GM06990 (cell line): ENCODE data around the gene METRN.

Experiments
- DNase-seq: peaks from one replicate; pipeline ENCODE4 v3.0.0-alpha.2; 2011; ENCODE audit not compliant: insufficient read length; ENCODE audit errors: extremely low read depth
- H3K27me3 ChIP-seq: replicated peaks from 2 replicates; pipeline ENCODE4 v1.6.0; 2011; ENCODE audit warnings: low read length; ENCODE audit not compliant: control insufficient read depth, insufficient read depth
- H3K36me3 ChIP-seq: 2 replicates; pipeline ENCODE4 v1.5.1; 2011; ENCODE audit warnings: low read length; ENCODE audit not compliant: control insufficient read depth, insufficient read depth
- H3K4me3 ChIP-seq: replicated peaks from 2 replicates; pipeline ENCODE4 v1.5.1; 2011; ENCODE audit warnings: low read depth, mild to moderate bottlenecking, control low read depth, low read length
- TF ChIP-seq, protein P1 (sequence below): IDR thresholded peaks from 2 replicates; pipeline ENCODE4 v1.5.1; 2011; ENCODE audit warnings: low read length, control low read depth, mild to moderate bottlenecking, inconsistent platforms; ENCODE audit not compliant: insufficient read depth, poor library complexity, severe bottlenecking

METRN gene

DNA sequence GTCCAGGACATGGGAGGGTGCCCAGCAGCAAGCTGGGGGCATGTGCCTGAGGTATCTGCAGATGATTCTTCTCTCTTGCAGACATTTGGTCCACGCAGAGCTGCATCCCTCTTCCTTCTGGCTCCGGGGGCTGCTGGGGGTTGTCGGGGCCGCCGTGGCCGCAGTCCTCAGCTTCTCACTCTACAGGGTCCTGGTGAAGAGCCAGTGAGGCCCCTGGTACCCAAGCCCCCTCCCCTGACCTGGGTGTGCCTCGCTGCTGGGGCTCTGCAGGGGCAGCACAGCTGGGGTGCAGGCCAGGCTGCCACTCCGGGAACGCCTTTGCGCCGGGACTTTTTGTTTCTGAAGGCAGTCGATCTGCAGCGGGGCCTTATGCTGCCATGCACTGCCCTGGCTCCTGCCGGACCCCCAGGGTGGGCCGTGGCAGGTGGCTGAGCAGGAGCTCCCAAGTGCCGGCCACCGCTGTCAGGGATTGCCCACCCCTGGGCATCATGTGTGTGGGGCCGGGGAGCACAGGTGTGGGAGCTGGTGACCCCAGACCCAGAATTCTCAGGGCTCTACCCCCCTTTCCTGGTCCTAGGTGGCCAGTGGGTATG, 41.4 kb upstream of the METRN start:
- Histone ChIP-seq H3K27me3 (no peaks in the 10 kb centered on the region), H3K36me3 (peaks cover 31% of the 10 kb centered on the region), H3K4me3 (no peak overlapping the region)
- TF ChIP-seq, protein P1, sequence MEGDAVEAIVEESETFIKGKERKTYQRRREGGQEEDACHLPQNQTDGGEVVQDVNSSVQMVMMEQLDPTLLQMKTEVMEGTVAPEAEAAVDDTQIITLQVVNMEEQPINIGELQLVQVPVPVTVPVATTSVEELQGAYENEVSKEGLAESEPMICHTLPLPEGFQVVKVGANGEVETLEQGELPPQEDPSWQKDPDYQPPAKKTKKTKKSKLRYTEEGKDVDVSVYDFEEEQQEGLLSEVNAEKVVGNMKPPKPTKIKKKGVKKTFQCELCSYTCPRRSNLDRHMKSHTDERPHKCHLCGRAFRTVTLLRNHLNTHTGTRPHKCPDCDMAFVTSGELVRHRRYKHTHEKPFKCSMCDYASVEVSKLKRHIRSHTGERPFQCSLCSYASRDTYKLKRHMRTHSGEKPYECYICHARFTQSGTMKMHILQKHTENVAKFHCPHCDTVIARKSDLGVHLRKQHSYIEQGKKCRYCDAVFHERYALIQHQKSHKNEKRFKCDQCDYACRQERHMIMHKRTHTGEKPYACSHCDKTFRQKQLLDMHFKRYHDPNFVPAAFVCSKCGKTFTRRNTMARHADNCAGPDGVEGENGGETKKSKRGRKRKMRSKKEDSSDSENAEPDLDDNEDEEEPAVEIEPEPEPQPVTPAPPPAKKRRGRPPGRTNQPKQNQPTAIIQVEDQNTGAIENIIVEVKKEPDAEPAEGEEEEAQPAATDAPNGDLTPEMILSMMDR: no peak
- DNase-seq: no peak

DNA sequence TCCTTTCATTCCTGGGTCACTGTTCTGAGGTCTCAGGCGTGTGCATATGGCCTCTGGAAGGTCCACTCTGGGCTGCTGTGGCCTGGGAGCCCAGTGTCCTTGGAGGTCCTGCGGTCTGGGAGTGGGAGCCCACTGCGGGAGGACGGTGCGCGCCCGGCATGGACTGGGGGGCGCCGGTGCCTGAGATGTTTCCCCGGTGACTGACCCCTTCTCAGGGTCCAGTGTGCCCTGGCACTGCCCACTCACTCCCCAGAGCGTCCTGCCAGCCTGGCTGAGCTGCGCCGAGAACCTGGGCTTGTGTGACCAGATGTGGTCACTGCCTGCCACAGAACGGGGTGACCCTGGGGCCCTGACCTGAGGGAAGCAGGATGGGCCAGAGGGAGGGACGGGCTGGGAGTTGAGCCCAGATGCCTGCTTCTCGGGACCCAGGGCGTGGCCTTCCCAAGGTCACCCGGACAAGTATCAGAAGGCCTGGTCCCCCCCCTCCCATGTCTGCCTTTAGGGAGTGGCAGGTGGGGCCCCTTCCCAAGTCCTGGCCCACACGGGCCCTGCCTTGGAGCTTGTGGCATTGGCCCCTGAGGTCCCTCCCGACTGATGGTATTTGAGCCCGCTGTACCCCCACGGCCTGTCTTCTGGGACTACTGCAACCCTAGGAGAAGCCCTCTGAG, 40.6 kb upstream of the METRN start:
- Histone ChIP-seq H3K36me3 (peaks cover 31% of the 10 kb centered on the region), H3K4me3 (no peak overlapping the region), H3K27me3 (no peaks in the 10 kb centered on the region)
- no peak for DNase-seq
- TF ChIP-seq, protein P1: no peak

DNA sequence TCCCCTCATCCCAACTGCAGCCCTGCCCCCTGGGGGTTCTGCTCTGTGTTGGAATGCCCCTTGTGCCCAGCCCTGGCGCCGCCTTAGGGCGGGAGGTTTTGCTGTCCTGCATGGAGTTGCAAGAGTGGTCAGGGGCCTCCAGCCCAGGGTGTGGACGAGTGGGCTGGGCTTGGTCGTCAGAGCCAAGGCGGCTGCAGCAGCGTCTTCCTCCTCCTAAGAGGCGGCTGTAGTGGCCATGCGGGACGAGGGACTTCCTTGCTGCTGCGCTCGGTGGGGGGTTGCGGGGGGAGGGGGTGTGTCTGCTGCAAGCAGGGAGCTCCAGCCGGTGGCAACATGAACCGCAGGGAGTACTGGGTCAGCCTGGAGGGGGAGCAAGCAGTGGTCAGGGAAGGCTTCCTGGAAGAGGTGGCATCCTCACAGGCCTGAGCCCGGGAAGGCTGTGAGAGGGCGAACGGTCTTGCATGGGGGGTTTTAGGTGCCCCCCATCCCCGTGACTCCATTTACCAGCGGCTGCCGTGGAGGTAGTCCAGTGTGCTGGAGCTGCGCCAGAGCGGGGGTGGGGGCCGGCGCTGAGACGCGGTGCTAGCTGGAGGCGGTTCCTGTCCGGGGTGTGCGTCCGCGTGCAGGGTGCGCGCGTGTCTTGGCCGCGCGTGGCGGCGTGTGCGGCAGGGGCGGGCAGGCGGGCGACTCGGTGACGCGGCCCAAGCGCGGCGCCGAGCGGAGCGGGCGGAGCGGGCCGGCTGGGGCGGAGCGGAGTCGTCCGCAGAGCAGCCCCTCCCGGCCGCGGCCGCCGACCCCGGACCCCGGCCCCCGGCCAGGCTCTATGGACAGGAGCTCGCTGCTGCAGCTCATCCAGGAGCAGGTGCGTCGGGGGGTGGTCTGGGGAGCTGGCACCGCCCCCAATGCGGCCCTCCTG, 39.7 kb upstream of the METRN start, which contains the start of gene RHBDL1:
TSS of gene RHBDL1 (plus strand) at position 704 of the 916 bp plus-strand sequence. CDS start at position 824, 120 bp downstream.
- TF ChIP-seq, protein P1: no peak
- no peak for DNase-seq
- peaks cover 23% of the 10 kb centered on the region for H3K36me3 ChIP-seq
- H3K27me3 ChIP-seq: no peaks in the 10 kb centered on the region
- H3K4me3 ChIP-seq: no peak within 1 kb of the TSS

DNA sequence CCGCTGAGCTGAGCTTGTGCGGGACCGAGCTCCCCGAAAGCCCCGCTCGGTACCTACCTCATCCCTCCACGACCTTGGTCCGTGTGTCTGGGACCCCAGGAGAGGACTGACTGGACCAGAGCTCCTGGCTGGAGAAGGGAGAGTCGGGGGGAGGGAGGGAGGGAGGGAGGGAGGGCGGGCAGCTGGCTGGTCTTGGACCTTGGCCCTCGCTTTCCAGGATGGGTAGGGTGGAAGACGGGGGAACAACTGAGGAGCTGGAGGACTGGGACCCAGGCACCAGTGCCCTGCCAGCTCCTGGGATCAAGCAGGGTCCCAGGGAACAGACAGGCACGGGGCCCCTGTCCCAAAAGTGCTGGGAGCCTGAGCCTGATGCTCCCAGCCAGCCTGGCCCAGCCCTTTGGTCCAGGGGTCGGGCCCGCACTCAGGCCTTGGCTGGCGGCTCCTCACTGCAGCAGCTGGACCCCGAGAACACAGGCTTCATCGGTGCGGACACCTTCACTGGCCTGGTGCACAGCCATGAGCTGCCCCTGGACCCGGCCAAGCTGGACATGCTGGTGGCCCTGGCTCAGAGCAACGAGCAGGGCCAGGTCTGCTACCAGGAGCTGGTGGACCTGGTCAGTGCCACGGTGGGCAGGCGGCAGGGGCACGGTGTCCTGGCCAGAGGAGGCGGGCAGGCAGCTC, 38.9 kb upstream of the METRN start:
- DNase-seq: no peak
- Histone ChIP-seq H3K4me3 (no peak overlapping the region), H3K36me3 (peaks cover 19% of the 10 kb centered on the region), H3K27me3 (no peaks in the 10 kb centered on the region)
- TF ChIP-seq, protein P1: no peak

- no peak for DNase-seq
- no peak overlapping the region for H3K4me3 ChIP-seq
- H3K27me3 ChIP-seq: no peaks in the 10 kb centered on the region
- TF ChIP-seq, protein P1: no peak
- H3K36me3 ChIP-seq: peaks cover 16% of the 10 kb centered on the region
Observed at GRCh38 chr16:676565-676902, 38.4 kb upstream of the METRN start.
